Coronary artery (tissue), 2 donors: Measurements from ENCODE around the gene ZDHHC24.
A peak's percentile ranks its signal among the peaks of the same experiment; 100 is the strongest.
"Not testable (repeated sequence)": the region's sequence is repeated elsewhere in the genome, so short reads cannot be mapped to it uniquely, and the experiment has no call there.

Experiments used
- DNase-seq: peaks from one replicate; pipeline ENCODE4 v3.0.0-alpha.2; 2017; ENCODE audit warnings: low spot score
- H3K27ac ChIP-seq, 2 donors: fragments of 200-600 bp; sonication (generic); one replicate each; pipeline ENCODE4 v1.5.1; 2016 to 2019
- H3K4me3 ChIP-seq: fragments of 200-600 bp; sonication (generic); 2 replicates; pipeline ENCODE4 v1.5.1; 2016; ENCODE audit warnings: mild to moderate bottlenecking, moderate library complexity
- TF ChIP-seq, protein P1 (sequence below): fragments of 200-600 bp; sonication (generic); IDR thresholded peaks from one replicate; pipeline ENCODE4 v1.5.1; 2019; ENCODE audit warnings: antibody characterized with exemption

ZDHHC24 gene

GRCh38 chr11:66546368-66546965 lies 619 bp upstream of the ZDHHC24 start, which contains the start of gene ACTN3:
Gene ACTN3 (plus strand): TSS chr11:66546903. CDS start chr11:66546938, 35 bp downstream.
- Histone ChIP-seq H3K4me3 (peak within 1 kb of the TSS; percentile 97), H3K27ac (peak within 1 kb of the TSS; percentile 39 to 89)
- TF ChIP-seq, protein P1, sequence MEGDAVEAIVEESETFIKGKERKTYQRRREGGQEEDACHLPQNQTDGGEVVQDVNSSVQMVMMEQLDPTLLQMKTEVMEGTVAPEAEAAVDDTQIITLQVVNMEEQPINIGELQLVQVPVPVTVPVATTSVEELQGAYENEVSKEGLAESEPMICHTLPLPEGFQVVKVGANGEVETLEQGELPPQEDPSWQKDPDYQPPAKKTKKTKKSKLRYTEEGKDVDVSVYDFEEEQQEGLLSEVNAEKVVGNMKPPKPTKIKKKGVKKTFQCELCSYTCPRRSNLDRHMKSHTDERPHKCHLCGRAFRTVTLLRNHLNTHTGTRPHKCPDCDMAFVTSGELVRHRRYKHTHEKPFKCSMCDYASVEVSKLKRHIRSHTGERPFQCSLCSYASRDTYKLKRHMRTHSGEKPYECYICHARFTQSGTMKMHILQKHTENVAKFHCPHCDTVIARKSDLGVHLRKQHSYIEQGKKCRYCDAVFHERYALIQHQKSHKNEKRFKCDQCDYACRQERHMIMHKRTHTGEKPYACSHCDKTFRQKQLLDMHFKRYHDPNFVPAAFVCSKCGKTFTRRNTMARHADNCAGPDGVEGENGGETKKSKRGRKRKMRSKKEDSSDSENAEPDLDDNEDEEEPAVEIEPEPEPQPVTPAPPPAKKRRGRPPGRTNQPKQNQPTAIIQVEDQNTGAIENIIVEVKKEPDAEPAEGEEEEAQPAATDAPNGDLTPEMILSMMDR = no peak
- DNase-seq = peak; percentile 81

DNA sequence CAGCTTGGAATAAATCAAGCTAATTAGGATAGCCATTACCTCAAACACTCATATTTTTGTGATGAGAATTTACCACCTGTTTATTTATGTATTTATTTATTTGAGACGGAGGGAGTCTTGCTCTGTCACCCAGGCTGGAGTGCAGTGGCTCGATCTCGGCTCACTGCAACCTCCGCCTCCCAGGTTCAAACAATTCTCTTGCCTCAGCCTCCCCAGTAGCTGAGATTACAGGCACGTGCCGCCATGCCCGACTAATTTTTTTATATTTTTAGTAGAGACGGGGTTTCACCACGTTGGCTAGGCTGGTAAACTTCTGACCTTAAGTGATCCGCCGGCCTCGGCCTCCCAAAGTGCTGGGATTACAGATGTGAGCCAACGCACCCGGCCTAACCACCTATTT lies 896 bp downstream of the ZDHHC24 start:
- H3K27ac ChIP-seq, DNase-seq: not testable (repeated sequence)
- peak overlapping the region; percentile 97 for H3K4me3 ChIP-seq

- H3K27ac ChIP-seq = peak overlapping the region in 1 of 2 donors; percentile 41
- DNase-seq = no peak
- TF ChIP-seq, protein P1 = no peak
- H3K4me3 ChIP-seq = peak overlapping the region; percentile 44
Observed at GRCh38 chr11:66543263-66544107, 2.4 kb downstream of the ZDHHC24 start.

DNA sequence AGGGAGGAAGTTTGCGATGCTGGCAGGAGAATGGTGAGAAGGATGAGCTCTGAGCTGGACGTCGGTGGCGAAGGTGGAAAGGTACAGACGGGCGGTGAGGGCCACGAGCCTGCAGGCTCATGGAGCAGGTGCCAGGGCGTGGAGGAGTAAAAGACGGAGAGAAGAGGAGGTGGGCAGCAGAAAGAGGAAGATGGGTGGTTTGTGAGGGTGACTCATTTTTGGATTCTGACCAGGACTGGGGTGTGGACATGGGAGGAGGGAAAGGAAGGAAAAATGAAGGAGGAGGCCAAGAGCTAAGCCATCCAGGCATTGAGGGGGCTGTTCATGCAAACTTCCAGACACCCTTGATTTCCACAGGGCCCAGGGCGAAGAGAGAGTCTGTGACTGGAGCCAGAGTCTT lies 3.5 kb downstream of the ZDHHC24 start:
- TF ChIP-seq, protein P1 = no peak
- H3K27ac ChIP-seq = no peak overlapping the region
- no peak overlapping the region for H3K4me3 ChIP-seq
- no peak for DNase-seq

GRCh38 chr11:66541892-66542291 lies 4.0 kb downstream of the ZDHHC24 start:
- no peak overlapping the region for H3K4me3 ChIP-seq
- no peak for DNase-seq
- H3K27ac ChIP-seq = no peak overlapping the region
- TF ChIP-seq, protein P1 = no peak

DNA sequence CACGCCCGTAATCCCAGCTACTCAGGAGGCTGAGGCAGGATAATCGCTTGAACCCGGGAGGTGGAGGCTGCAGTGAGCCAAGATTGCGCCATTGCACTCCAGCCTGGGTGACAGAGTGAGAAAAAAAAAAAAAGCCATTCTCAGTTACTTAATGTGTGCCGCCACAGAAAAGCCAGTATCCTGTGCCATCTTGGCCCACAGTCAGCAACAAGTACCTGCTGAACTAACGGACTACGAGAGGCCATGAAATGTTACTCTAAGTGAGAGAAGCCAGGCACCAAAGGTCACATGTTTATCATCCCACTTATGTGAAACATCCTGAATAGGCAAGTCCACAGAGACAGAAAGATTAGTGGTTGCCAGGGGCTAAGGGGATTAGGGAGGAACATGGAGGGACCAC lies 5.2 kb downstream of the ZDHHC24 start:
- H3K27ac ChIP-seq, DNase-seq, H3K4me3 ChIP-seq: not testable (repeated sequence)

- TF ChIP-seq, protein P1 = no peak
- no peak for DNase-seq
Observed at GRCh38 chr11:66539870-66540213, 6.0 kb downstream of the ZDHHC24 start.

DNA sequence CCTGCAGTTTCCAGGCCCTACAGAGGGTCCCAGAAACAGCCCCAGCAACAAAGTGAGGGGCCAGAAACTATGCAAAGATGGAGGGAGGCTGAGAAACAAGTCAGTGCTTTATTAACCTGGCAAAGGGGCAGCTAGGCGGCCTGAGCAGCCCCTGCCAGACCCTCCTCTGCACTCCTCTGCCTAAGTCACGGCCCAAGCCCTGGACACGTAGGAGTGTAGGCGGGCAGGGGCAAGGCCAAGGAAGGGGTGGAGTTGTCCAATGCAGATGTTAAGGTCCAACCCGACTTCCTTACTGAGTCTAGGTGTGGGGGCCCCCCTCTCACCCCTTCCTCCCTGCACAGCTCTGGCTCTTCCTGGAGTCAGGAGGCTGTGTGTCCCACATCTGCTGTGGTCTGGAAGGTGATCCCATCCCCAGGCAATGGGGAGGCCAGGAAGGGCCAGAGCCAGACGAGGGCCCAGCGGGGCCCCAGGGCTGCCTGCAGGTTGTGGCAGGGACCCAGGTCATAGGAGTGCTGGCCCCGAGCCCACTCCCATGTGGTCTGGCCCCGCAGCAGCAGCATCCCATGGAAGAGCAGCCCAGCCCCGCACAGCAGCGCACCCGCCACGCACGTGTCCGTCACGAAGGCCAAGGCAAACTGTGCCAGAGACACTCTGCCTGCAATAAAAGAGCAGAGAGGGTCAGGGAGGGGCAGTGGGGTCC lies 6.5 kb downstream of the ZDHHC24 start:
- Histone ChIP-seq H3K4me3 (no peak overlapping the region), H3K27ac (no peak overlapping the region)
- TF ChIP-seq, protein P1 = no peak
- DNase-seq = no peak

More at GRCh38 chr11:66539870-66540213, 6.0 kb downstream of the ZDHHC24 start:
- Histone ChIP-seq H3K4me3 (no peak overlapping the region), H3K27ac (no peak overlapping the region)
